MCF 10A (cell line): ENCODE measurements around the gene CCM2. TPM values are rescaled to one million over a fixed set of nuclear protein-coding genes. Genes with fewer than 3 reads are reported as not detected.

Source experiments
- BruUV-seq: library from RNA; stranded (reverse); fragments of 400-500 nt; replicated peaks from 2 replicates; lab custom pipeline; 2021; lab: Mats Ljungman, UMichigan
- CTCF ChIA-PET: fragments of 300-600 bp; sonication (Branson Sonifier 250); formaldehyde crosslinking; extraction: SDS; loops from one replicate; lab custom pipeline; 2021; ENCODE audit warnings: antibody characterized with exemption, inconsistent platforms; lab: Yijun Ruan, JAX
- POLR2A ChIA-PET: fragments of 300-600, 350-650 bp; sonication (Branson Sonifier 250); formaldehyde crosslinking; extraction: SDS; loops from one replicate; lab custom pipeline; 2020; ENCODE audit warnings: antibody characterized with exemption, inconsistent platforms; lab: Yijun Ruan, JAX
- DNase-seq: peaks from one replicate; pipeline ENCODE4 v3.0.0-alpha.2; 2018; ENCODE audit not compliant: unreplicated experiment
- H3K27ac Mint-ChIP-seq: one replicate; pipeline ENCODE4 v1.8.0; 2022; ENCODE audit warnings: mild to moderate bottlenecking, low read depth, mixed read lengths; ENCODE audit not compliant: unreplicated experiment
- H3K27me3 Mint-ChIP-seq: one replicate; pipeline ENCODE4 v1.8.0; 2022; ENCODE audit warnings: mixed read lengths; ENCODE audit not compliant: insufficient read depth, unreplicated experiment
- H3K36me3 Mint-ChIP-seq: one replicate; pipeline ENCODE4 v1.8.0; 2022; ENCODE audit warnings: mild to moderate bottlenecking, moderate library complexity, mixed read lengths; ENCODE audit not compliant: insufficient read depth, unreplicated experiment
- H3K4me1 Mint-ChIP-seq: one replicate; pipeline ENCODE4 v1.8.0; 2022; ENCODE audit warnings: mixed read lengths; ENCODE audit not compliant: insufficient read depth, unreplicated experiment
- H3K4me3 Mint-ChIP-seq: one replicate; pipeline ENCODE4 v1.8.0; 2022; ENCODE audit warnings: mild to moderate bottlenecking, moderate library complexity, mixed read lengths; ENCODE audit not compliant: unreplicated experiment
- H3K9me3 Mint-ChIP-seq: one replicate; pipeline ENCODE4 v1.8.0; 2022; ENCODE audit warnings: mixed read lengths; ENCODE audit not compliant: unreplicated experiment
- CTCF ChIP-seq: fragments of 200-600 bp; IDR thresholded peaks from one replicate; pipeline ENCODE4 v1.8.0; 2022; ENCODE audit warnings: antibody characterized with exemption, mild to moderate bottlenecking; ENCODE audit not compliant: unreplicated experiment
- intact Hi-C: fragments of 100-400 bp; cut with micrococcal nuclease; formaldehyde crosslinking; loops from 2 replicates; pipeline ENCODE4 v1.14.1; 2022
- total RNA-seq: library from RNA; stranded (reverse); gene quantifications from 2 replicates; pipeline ENCODE4 v1.2.3, GENCODE V29; 2022

CCM2 gene
- total RNA-seq, 1 experiment from 2014 or later, result 36.2 TPM

GRCh38 chr7:45116048-45116447, 116.0 kb downstream of the CCM2 start:
- Mint-ChIP-seq H3K4me1 (no peaks in the 10 kb centered on the region), H3K9me3 (no peaks in the 10 kb centered on the region), H3K27me3 (no peaks in the 10 kb centered on the region), H3K36me3 (peaks cover 13% of the 10 kb centered on the region), H3K27ac (no peak overlapping the region), H3K4me3 (no peak overlapping the region)
- BruUV-seq, result no TSS peak
- ChIA-PET POLR2A (no interaction called here), CTCF (interaction anchor here (0.6 to 3.7 kb wide), 4 partner anchors 16 to 572 kb away, joined by 3 to 26 read pairs (median 4); no protein-coding TSS in a partner anchor)
- intact Hi-C loops, result loop anchor here (10.0 kb wide), 1 partner anchor 121 kb away; no protein-coding TSS in a partner anchor
- no peak for TF ChIP-seq CTCF
- DNase-seq, result no peak

GRCh38 chr7:45117582-45117981, 117.6 kb downstream of the CCM2 start:
- Mint-ChIP-seq H3K9me3 (no peaks in the 10 kb centered on the region), H3K4me3 (no peak overlapping the region), H3K36me3 (peaks cover 5% of the 10 kb centered on the region), H3K4me1 (no peaks in the 10 kb centered on the region), H3K27me3 (no peaks in the 10 kb centered on the region), H3K27ac (no peak overlapping the region)
- ChIA-PET POLR2A (no interaction called here), CTCF (interaction anchor here (0.6 to 1.1 kb wide), 6 partner anchors 17 to 264 kb away, joined by 3 to 4 read pairs (median 3); no protein-coding TSS in a partner anchor)
- no peak for TF ChIP-seq CTCF
- intact Hi-C loops, result loop anchor here (10.0 kb wide), 1 partner anchor 123 kb away; no protein-coding TSS in a partner anchor
- BruUV-seq, result no TSS peak
- no peak for DNase-seq

GRCh38 chr7:45118292-45118691, 118.3 kb downstream of the CCM2 start:
- POLR2A ChIA-PET, result no interaction called here
- no peaks in the 10 kb centered on the region for H3K9me3 Mint-ChIP-seq

More at GRCh38 chr7:45118292-45118691, 118.3 kb downstream of the CCM2 start:
- TF ChIP-seq CTCF, result no peak
- CTCF ChIA-PET, result interaction anchor here (0.5 to 1.1 kb wide), 4 partner anchors 18 to 532 kb away, joined by 3 read pairs; no protein-coding TSS in a partner anchor
- no TSS peak for BruUV-seq
- Mint-ChIP-seq H3K27me3 (no peaks in the 10 kb centered on the region), H3K27ac (no peak overlapping the region), H3K4me1 (no peaks in the 10 kb centered on the region), H3K36me3 (peaks cover 5% of the 10 kb centered on the region), H3K4me3 (no peak overlapping the region)
- intact Hi-C loops, result loop anchor here (10.0 kb wide), 1 partner anchor 123 kb away; no protein-coding TSS in a partner anchor
- DNase-seq, result no peak
